GM19397 (cell line): ENCODE data around the gene BAG5.

ENCODE experiments used
- ATAC-seq: cut with Tn5 transposase; IDR thresholded peaks from one replicate; pipeline ENCODE4 v1.9.1; 2021; ENCODE audit warnings: mild to moderate bottlenecking, moderate library complexity; ENCODE audit not compliant: unreplicated experiment

The BAG5 gene

DNA sequence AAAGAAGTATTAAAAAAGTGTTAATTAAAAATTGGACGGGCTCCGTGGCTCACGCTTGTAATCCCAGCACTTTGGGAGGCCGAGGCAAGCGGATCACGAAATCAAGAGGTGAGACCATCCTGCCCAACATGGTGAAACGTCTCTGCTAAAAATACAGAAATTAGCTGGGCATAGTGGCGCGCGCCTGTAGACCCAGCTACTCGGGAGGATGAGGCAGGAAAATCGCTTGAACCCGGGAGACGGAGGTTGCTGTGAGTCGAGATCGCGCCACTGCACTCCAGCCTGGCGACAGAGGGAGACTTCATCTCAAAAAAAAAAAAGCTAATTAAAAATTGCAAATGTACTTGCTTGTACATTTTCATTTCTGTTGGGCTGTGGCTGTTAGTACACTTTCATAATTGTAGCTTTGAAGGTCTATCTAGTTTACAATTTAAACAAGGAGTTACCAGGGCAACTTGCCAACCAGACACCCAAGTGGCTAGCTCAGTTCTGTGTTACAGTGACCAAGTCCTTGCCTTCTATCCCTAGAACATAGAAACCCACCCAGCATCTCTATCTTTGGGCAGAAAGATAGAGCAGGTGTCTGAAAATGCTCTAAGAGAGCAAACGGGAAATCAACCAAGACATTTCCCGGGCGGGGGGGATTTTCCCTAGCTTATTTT, 1.5 kb upstream of the BAG5 start:
- ATAC-seq = no peak

DNA sequence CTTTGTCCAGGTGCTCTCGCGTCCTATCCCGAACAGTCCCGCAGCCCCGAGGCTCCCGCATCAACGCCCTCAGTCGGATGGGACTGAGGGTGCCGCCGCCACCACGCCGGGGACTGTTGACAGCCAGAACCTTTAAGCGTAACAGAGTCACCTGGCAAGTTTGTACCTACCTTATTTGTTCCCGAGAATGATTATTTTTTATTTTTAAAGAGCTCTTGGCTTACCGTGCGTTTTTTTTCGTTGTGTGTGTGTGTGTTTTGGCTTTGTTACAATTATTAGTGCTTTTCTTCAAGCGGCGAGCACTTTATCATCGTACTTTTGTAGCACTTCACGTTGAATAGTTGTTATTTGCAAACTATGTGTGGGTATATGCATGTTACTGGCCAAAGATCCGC, 766 bp upstream of the BAG5 start:
- no peak for ATAC-seq

DNA sequence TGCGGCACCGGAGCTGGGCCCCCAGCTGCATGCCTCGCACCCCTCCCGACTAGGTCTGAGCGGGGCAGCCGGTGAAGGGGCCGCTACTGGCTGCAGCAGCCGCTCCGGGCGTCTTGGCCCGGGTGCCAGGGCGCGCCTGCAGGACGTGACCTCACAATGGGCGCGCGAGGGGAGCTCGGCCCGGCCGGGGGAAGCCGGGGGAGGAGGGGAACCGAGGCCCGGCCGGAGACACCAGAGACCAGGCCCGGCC, 353 bp downstream of the BAG5 start:
- peak; percentile 26 for ATAC-seq

DNA sequence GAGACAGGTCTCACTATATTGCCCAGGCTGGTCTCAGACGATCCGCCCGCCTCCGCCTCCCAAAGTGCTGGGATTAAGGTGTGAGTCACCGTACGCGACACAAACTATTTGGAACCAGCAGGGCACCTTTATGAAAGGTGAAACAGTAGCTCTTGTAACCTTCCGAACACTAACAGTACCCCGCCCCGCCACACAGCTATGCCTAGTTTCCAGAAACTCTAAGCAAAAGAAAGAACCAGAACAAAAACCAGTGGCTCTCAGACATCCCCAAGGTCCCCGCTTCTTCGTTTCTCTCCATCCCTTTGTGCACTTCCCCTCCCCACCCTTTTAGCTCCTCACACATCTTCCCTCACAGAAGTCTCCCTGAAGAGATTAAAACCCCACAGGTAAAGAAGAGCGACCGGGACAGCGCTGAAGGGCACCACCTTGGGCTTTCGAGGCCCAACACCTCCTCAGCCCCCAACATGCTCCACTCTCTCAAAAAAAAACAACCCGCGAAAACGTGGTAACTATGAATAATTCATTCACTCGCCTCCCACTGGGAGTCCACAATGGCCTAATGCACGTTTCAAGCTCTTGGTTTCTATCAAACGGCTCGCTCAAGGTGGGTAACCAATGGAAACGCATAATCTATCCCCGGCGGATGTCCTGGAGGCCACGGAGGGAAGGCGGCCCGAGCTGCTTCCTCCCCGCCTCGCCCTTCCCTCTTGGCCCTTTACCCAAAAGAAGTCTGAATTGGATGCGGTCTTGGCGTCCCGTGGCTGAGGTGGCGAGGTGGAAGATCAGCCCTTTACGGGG, 877 bp downstream of the BAG5 start:
- peak; percentile 13 for ATAC-seq

DNA sequence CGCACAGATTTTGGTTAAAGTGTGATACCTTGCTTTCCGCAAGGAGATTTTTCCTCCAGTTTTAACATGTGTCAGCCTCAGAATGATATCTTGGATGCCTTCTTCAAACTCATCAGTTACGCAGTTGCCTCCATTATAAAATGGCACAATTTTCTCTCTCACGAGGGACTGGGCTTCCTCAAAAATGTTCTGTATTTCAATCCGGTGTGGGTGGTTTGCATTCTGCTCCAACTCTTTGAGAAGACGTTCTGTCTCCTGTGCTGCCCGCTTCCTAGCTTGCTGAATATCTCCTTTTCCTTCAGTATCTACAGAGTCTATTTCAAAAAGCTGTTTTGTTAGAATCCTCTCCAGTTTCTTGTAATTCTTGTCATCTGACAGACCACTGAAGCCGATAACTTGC, 1.8 kb downstream of the BAG5 start:
- no peak for ATAC-seq

DNA sequence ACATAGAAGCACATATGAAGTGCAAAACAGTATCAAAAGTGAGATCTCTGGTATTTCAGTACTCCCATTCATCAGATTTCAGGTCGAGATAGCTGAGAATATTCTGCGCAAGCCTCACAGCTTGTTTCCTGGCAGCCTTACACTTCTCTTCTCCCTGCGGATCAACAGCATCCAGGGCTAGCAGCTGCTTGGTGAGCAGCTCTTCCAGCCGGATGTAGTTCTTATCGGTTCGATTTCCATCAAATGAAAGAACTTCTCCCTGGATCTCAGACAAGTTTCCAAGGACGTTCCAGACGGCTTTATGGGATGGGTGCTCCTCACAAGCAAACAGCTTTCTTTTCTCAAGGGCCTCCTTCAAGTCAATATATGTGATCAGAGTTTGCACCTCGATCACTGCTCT, 2.7 kb downstream of the BAG5 start:
- ATAC-seq = no peak

DNA sequence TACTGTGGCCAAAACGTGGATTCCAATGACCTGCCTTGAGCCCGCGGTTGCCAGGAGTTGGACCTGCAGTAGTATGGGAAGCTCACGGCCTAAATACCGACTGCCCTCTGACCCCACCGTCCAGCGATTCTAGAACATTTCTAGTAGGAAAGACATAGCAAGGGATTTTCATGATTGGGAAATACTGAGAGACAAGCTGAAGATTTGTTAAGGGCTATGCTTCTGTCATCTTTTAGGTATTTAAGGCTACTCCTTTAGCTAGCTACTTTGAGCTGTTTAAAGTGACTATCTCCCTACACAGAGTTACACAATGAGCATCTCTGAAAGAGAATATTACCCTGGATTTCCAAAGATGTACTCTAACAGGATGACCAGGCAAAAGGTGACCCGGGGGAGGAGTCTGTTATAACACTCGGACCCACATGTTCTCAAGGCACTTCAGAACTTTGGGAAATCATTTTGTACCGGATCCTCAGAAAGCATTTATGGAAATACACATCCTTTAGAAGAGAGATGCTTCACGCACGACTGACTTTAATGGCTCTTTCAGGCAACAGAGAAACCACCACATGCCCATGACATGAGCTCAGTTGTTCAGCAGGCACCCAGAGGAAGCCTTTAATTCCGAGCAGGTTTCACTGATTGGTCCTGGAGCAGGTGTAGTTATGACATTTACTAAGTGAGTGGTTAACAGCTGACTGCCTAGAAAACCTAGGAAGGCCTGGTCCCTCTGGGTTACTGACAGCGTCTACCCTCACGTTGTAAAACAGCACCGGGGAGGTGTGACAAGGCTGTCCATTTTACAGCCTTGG, 4.2 kb downstream of the BAG5 start:
- ATAC-seq = no peak

DNA sequence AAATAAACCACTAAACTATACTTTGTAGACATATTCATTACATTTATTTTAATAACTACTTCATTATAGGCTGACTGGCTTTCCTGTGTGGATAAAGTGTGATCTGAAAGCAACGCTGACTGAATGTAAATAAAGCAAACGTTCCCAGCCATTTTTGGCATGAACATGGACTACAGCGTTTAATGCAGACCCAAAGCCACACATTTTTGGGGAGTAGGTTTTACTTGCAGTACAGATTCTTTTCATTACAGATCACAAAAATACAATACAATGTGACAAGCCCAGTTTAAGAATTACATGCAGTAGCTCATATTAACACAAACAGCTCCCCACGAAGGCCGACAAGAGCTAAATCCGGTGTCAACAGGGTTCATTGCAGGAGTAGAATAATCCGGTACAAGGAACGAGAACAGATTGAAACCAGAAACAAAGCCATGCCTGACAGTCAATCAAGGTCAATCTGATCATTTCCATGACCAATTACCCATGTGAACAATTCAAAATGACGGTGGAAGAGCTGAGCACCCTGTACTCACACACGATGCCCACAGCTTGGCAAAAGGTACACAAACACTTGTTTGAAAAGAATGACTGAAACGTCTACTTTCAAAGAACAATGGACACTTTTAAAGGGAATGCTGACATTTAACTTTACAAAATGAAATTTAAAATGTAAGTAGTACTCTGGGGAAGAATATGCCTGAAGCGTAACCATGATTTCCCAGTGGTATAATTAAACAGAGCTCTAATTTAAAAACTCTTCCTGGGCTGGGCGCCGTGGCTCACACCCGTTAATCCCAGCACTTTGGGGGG, 5.3 kb downstream of the BAG5 start:
- no peak for ATAC-seq

DNA sequence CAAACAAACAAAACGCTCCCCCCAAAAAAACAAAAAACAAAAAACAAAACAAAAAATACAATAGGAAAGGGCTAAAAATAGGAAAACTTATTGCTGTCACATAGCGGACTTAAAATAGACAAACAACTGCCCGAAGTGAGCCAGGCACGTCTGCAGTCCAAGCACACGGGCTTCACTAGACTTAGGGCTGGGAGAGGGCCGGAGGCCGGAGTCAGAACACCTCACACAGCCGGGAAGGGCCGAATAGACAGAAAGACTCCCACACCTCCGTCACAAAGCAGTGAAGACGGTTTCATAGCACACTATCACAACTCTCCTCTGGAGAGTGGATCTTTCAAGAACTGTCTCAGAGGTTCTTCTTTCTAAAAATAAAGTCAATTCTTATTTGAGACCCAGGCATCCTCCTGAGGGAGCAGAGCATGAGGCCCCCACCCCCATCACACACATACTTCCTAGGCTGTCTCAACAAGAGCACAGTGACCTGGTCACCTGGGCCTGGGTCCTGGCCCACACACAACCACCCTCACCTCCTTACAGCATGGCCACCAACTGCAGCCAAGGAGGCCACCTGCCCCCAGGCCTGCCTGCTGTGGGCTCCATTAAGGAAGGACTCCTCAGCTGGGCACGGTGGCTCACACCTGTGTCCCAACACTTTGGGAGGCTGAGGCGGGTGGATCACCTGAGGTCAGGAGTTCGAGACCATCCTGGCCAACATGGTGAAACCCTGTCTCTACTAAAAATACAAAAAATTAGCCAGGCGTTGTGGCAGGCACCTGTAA, 6.7 kb downstream of the BAG5 start:
- no peak for ATAC-seq

DNA sequence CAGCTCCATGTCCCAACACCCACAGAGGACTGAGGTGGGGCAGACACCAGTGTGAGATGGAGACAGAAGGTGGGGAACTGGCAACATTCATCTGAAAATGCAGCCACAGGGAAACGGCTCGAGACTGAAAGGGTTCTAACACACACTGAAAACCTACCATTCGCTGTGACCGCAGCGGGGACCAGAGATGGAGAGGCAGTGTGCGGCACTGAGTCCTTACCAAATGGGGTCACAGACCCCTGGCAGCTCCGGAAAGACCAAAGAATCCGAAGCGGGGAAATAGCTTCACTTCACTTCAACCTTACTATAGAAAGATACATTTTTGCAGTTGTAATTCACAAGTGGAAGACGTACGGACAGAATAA, 9.6 kb downstream of the BAG5 start:
- no peak for ATAC-seq

DNA sequence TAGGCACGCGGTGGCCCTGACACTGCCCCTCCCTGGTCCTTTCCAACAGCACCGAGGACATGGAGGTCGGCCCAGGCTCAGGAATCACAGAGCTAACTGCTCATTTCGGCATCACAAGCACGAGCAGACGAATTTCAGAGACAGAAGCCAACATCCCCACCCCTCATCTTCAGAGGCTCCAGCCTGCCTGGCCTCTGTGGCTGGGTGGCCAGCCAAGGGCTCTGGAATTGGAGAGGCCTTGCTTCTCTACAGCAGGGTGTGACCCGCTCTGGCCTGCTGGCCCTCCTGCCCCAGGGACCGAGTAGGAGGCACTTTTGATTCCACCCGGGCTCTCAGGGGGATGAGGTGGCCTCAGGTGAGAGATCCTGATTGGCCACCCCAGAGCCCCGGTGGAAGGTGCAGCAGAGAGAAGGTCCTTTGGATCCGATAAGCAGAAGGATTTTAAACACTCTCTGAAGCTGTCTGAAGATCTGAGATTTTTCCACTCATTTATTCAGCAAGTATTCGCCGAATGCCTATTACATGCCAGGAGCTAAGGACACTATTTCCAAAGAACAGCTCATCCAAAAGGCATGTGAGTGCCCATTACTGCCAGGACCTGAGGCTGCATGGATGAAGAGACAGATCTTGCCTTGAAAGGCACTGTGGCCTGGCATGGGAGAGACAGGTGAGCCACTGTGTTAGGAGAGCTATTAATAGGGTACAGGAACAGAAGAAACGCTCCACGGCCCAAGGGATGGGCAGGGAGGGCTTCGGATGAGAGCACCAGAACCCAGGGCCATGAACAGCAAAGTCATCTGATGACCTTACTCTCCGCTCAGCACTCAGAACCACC, 10.2 kb downstream of the BAG5 start:
- no peak for ATAC-seq

DNA sequence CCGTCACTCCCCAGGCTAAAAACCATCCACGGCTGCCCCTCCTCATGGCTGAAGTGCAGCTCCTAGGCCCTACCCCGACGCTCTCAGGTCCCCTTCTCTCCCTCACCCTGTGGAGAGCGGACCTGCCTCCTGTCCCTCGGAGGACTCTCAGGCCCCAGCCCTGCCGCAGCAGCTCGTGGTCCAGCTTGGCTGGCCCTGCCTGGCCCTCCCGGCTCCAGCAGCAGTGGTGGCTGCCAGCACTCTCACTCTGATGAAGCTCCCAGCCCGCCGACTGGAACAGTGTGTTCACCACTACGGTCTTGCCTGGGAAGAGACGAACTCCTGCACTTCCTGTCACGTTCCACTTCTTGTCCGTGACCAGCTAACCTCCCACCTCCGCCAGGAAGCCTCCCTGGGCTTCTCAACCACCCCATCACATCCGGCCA, 11.1 kb downstream of the BAG5 start:
- ATAC-seq = no peak

DNA sequence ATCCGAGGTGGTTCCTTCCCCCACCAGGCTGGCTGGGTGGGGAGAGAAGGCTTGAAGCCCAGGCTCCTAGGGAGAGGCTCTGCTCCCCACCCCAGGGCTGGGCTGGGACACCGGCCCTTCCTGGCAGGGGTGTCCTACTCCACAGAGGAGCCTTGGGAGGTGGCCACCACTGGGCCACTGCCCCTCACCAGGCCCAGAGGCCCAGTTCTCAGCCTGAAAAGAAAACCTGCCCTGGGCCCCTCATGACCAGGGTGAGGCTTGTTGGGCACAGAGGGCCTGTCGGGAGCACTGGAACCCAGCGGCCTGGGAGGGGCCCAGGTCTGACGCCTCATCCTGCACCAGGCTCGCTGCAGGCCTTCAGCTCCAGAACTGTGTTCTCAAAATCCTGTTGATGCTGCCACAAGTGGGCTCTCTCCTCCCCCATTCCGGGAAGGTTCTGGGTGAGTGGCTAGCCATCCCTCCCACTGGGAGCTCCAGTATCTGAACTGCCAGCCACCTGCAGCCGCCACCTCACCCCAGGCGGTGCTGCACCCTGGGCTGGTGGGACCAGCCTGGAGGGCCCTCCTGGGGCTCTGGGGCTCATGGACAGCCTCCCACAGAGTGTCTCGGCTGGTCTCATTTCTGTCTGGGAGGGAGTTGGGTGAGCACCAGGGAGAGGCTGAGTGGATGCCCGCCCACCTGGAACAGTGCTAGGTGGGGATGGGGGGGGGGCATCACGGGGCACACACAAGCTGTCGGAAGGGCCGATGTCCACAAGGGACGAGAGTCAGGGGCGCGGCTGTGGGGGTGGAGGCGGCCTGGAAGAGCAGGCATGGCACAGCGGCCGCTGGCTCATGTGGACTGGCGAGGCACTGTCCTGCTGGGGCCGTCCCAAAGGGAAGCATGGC, 11.8 kb downstream of the BAG5 start:
- no peak for ATAC-seq

DNA sequence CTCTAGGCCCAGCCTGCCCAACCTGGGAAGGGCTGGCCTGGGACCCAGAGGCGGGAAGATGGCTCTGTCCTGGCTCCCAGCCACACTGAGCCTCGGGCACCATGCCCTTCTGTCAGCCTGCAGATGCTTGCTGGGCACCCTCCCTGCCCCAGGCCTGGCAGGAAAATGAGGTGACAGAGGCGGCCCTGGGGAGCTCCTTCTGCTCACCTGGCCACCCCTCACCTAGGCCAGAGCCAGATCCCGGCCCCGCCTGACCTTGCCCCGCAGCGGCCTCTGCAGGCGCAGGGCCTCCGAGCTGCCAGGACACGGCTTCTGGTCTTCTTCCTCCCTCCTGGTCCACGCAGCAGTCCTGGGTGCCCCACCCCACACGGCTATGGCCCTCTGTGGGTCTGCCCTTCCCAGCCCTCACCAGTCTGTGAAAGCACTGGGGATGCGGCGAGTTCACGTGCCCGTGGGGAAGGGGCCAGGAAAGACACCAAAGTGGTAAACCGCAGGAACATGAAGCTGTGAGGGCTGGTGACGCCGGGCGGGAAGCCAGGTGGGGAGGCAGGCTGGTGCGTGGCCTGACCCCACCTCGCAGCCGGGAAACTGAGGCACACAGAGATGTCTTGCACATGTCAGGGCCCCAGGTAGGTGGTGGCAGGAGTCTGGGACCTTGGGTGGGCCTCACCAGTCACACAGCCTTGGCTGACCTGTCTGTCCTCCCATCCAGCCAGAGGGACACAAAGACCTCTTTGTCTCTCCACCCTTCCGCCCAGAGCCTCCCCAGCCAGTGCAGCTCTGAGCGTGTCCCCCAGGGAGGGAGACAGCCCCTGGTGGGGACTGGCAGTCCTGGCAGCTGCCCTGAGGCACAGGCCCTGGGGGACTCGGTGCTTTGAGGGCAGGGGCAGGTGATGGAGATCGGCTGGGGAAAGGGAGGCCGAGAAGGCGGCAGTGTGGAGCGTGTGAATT, 12.8 kb downstream of the BAG5 start:
- no peak for ATAC-seq

DNA sequence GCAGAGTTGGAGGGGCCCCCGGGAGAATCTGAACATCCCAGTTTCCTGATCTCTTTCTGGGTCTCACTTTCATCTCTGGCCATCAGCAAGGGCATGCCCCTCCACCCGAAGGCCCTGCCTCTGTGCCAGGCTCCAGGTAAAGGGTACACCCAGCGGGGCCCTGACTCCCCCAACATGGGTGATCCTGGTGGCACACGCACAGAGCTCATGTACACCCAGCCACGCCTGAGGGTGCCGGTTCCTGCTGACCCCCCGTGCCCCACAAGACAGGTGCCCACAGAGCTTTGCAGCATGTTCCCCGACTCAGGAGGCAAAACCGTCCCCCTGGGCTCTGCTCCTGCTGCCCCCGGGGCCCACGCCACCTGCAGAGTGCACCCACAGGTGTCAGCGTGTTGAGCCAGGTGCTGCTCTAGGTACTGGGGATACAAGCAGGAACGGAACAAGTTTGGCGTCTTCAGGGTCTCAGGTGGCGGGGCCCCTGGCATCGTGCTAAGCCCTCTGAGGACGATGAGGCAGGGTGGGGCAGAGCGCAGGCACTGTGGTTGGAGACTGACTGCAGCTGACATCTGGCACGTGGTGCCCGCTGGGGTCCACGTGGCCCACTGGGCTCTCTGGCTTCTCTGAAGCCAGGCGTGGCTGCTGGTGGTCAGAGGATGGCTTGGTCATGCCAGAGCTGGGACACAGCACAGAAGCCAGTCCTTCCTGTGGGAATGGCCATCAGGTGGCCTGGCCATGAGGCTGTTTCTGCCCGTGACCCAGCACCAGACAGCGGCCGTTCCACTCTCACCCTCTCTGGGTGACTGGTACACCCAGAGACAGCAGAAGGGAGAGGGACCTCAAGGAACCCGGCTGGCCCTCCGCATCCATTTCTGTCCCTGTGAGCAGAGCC, 13.8 kb downstream of the BAG5 start:
- ATAC-seq = no peak

DNA sequence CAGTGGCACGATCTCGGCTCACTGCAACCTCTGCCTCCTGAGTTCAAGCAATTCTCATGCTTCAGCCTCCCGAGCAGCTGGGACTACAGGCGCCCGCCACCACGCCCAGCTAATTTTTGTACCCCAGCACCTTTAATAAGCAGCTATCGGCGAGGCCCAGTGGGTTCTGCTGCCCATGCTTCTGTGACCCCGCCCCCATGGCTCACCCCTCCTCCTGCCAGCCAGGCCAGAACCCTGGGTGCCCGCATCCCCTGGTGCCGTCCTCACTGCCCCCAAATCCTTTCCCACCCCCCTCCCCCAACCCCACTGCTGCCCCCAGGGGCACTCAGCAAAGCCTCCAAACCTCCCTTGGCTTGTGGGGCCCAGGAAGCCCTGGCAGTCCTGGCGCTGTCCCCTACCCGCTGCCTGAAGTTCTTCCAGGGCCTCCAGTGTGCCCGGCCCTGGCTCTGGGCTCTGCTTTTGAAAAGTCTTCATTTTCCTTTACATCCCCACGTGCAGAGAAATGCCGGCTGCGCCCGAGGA, 14.5 kb downstream of the BAG5 start:
- no peak for ATAC-seq
